ENCODE measurements around the gene C15orf62. TPM values are rescaled to one million over a fixed set of nuclear protein-coding genes. Genes with fewer than 3 reads are reported as not detected.
A peak's percentile ranks its signal among the peaks of the same experiment; 100 is the strongest.

The C15orf62 gene
- total and polyA plus RNA-seq, 7 donors: 0.05 to 0.19 (median 0.07) TPM; not detected in 4

- DNase-seq (no peak), ATAC-seq (no peak)
- H3K27me3 ChIP-seq (ENCODE audit: insufficient read depth in 3 of 3, low read length in 2 of 3): no peaks in the 10 kb centered on the region
- no peak overlapping the region for H3K4me3 ChIP-seq
- no peak for TF ChIP-seq CTCF (IDR thresholded peaks at IDR 0.05)
- peaks cover 18% of the 10 kb centered on the region for H3K4me1 ChIP-seq
- WGBS, 3 donors: 92 to 94% (median 93%) methylated on average over 12 of the region's 12 CpGs
- intact Hi-C loops (cut with DNase I): loop anchor here (5.0 to 10.0 kb wide), 2 partner anchors 53 to 141 kb away; partner anchors contain the start of genes DNAJC17 (in 1 of the 2), VPS18 (in 1 of the 2) and ZFYVE19 (in 1 of the 2)
- H3K36me3 ChIP-seq (ENCODE audit: insufficient read depth in 1 of 2, low read depth in 1 of 2): peaks cover 6 to 66% of the 10 kb centered on the region in 2 donors
- H3K27ac ChIP-seq: no peak overlapping the region
- no peaks in the 10 kb centered on the region for H3K9me3 ChIP-seq
Observed at GRCh38 chr15:40751745-40752144, 18.0 kb upstream of the C15orf62 start.

GRCh38 chr15:40754574-40754882 is 15.3 kb upstream of the C15orf62 start:
- peaks cover 6 to 44% of the 10 kb centered on the region in 2 donors for H3K36me3 ChIP-seq (ENCODE audit: insufficient read depth in 1 of 2, low read depth in 1 of 2)
- peak overlapping the region; percentile 77 for H3K27ac ChIP-seq
- no peaks in the 10 kb centered on the region for H3K27me3 ChIP-seq (ENCODE audit: insufficient read depth in 3 of 3, low read length in 2 of 3)
- peak in 1 of 2 donors; percentile 68 for DNase-seq
- WGBS, 3 donors: 0 to 1% (median 1%) methylated on average over 15 to 22 of the region's 22 CpGs
- H3K9me3 ChIP-seq: no peaks in the 10 kb centered on the region
- intact Hi-C loops (cut with DNase I): loop anchor here (5.0 to 10.0 kb wide), 2 partner anchors 50 to 138 kb away; partner anchors contain the start of genes DNAJC17 (in 1 of the 2), VPS18 (in 1 of the 2) and ZFYVE19 (in 1 of the 2)
- peak; percentile 26 to 64 (median 48) for ATAC-seq
- H3K4me1 ChIP-seq: peaks cover 15% of the 10 kb centered on the region
- H3K4me3 ChIP-seq: peak overlapping the region; percentile 91
- no peak for TF ChIP-seq CTCF (IDR thresholded peaks at IDR 0.05)

GRCh38 chr15:40754883-40755811 is 14.6 kb upstream of the C15orf62 start, which contains the start of gene RMDN3:
TSS of gene RMDN3 (minus strand) at chr15:40755254. CDS start at chr15:40754783, 471 bp downstream.
- 1% methylated on average over 62 to 66 of the region's 66 CpGs for WGBS, 3 donors
- Histone ChIP-seq H3K36me3 (ENCODE audit: insufficient read depth in 1 of 2, low read depth in 1 of 2) (peaks cover 6 to 37% of the 10 kb centered on the region in 2 donors), H3K4me1 (peaks cover 15% of the 10 kb centered on the region), H3K27me3 (ENCODE audit: insufficient read depth in 3 of 3, low read length in 2 of 3) (no peaks in the 10 kb centered on the region), H3K27ac (peak within 1 kb of the TSS; percentile 77), H3K4me3 (peak within 1 kb of the TSS; percentile 91), H3K9me3 (no peaks in the 10 kb centered on the region)
- ATAC-seq (peak; percentile 98 to 100 (median 99)), DNase-seq (peak; percentile 94 to 96)
- no peak for TF ChIP-seq CTCF (IDR thresholded peaks at IDR 0.05)
- intact Hi-C loops (cut with DNase I): loop anchor here (5.0 to 10.0 kb wide), 2 partner anchors 50 to 137 kb away; partner anchors contain the start of genes DNAJC17 (in 1 of the 2), VPS18 (in 1 of the 2) and ZFYVE19 (in 1 of the 2)

- no peaks in the 10 kb centered on the region for H3K27me3 ChIP-seq (ENCODE audit: insufficient read depth in 3 of 3, low read length in 2 of 3)
- ATAC-seq: no peak
- intact Hi-C loops (cut with DNase I): loop anchor here in 1 of 2 donors (10.0 kb wide), 1 partner anchor 49 kb away; the partner anchor contains the start of genes DNAJC17 and ZFYVE19
- peak overlapping the region; percentile 91 for H3K4me3 ChIP-seq
- peaks cover 2 to 31% of the 10 kb centered on the region in 2 donors for H3K36me3 ChIP-seq (ENCODE audit: insufficient read depth in 1 of 2, low read depth in 1 of 2)
- DNase-seq: peak in 1 of 2 donors; percentile 32
- TF ChIP-seq CTCF (IDR thresholded peaks at IDR 0.05): no peak
- peak overlapping the region; percentile 77 for H3K27ac ChIP-seq
- peaks cover 15% of the 10 kb centered on the region for H3K4me1 ChIP-seq
- H3K9me3 ChIP-seq: no peaks in the 10 kb centered on the region
- 66 to 67% (median 66%) methylated on average over 10 of the region's 10 CpGs for WGBS, 3 donors
Observed at GRCh38 chr15:40755812-40756208, 14.0 kb upstream of the C15orf62 start.

Data from psoas muscle (tissue), 8 donors.